ENCODE data around the gene GNAS.

The GNAS gene

GRCh38 chr20:58852543-58853271 is at the start of gene GNAS:
TSS of gene GNAS (plus strand) at chr20:58852716.
- no peak for TF ChIP-seq GATA2 (IDR thresholded peaks at IDR 0.05; ENCODE audit: low read depth, low read length)
- TF ChIP-seq GATA3 (IDR thresholded peaks at IDR 0.05; ENCODE audit: low read depth, low read length) = no peak

DNA sequence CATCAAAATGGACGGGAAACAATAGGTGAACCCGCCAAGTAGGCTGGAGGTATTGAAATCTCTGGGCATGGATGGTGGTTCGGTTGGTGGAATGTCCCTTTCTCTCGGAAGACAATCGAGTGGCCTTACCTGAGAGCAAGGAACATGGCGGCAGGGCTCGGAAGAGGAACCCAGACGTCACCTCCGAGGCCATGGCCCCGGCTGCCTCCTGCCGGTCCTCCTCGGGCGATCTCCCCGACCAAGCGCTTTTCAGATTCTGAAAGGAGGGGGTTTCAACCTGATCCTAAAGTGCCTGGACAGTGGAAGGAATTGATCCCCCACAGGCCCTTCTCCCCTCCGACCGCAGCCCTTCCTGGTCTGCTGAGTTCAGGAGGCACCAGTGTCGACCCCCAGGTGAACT is 49.0 kb upstream of the GNAS start:
- TF ChIP-seq GATA3 (IDR thresholded peaks at IDR 0.05; ENCODE audit: low read depth, low read length) (no peak), GATA2 (IDR thresholded peaks at IDR 0.05; ENCODE audit: low read depth, low read length) (no peak)

- TF ChIP-seq GATA2 (IDR thresholded peaks at IDR 0.05; ENCODE audit: low read depth, low read length) = no peak
- no peak for TF ChIP-seq GATA3 (IDR thresholded peaks at IDR 0.05; ENCODE audit: low read depth, low read length)
Measured at GRCh38 chr20:58807801-58808200, 44.7 kb upstream of the GNAS start.

- TF ChIP-seq GATA3 (IDR thresholded peaks at IDR 0.05; ENCODE audit: low read depth, low read length) = no peak
- no peak for TF ChIP-seq GATA2 (IDR thresholded peaks at IDR 0.05; ENCODE audit: low read depth, low read length)
Measured at GRCh38 chr20:58808271-58809046, 44.1 kb upstream of the GNAS start.

DNA sequence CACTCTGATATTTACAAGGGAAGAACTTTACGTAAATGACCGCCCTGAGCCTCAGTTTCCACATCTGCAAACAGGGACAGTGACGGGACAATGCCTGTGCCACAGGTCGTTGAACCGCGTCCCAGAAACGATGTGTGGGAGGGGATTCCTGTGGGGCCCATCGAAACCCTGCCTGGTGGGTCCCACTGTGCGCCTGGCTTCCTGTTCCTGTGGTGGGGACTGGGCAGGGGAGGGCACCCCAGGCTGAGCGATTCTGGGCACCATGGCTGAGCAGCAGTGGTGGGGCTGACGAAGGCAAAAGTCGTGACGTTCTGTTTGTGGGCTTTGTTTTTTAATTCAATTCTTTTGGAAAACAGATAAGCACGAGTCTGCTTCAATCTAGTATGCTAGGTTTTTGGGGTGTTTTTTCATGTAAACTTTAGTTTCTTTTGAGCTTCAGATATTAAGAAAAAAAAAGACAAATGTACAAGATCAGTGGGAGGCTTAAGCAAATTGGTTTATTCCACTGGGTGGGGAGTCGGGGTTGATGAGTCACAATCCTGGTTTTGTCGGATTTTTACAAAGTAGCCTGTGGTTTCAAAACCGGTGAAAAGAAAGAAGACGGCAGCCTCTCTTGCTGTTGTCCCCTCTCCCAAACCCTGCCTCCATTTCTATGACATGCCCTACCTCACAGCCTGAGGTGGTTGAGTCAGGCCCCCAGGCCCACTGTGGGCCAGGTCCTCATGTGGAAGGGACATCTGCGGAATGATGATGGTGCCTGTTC is 42.2 kb upstream of the GNAS start:
- TF ChIP-seq GATA2 (IDR thresholded peaks at IDR 0.05; ENCODE audit: low read depth, low read length) (no peak), GATA3 (IDR thresholded peaks at IDR 0.05; ENCODE audit: low read depth, low read length) (no peak)

GRCh38 chr20:58810879-58811250 is 41.7 kb upstream of the GNAS start:
- TF ChIP-seq GATA2 (IDR thresholded peaks at IDR 0.05; ENCODE audit: low read depth, low read length) = no peak
- no peak for TF ChIP-seq GATA3 (IDR thresholded peaks at IDR 0.05; ENCODE audit: low read depth, low read length)

GRCh38 chr20:58811334-58811733 is 41.2 kb upstream of the GNAS start:
- no peak for TF ChIP-seq GATA2 (IDR thresholded peaks at IDR 0.05; ENCODE audit: low read depth, low read length)
- TF ChIP-seq GATA3 (IDR thresholded peaks at IDR 0.05; ENCODE audit: low read depth, low read length) = no peak

- TF ChIP-seq GATA3 (IDR thresholded peaks at IDR 0.05; ENCODE audit: low read depth, low read length) (no peak), GATA2 (IDR thresholded peaks at IDR 0.05; ENCODE audit: low read depth, low read length) (no peak)
Measured at GRCh38 chr20:58813369-58813768, 39.1 kb upstream of the GNAS start.

GRCh38 chr20:58815448-58815847 is 37.1 kb upstream of the GNAS start:
- TF ChIP-seq GATA3 (IDR thresholded peaks at IDR 0.05; ENCODE audit: low read depth, low read length) = no peak
- TF ChIP-seq GATA2 (IDR thresholded peaks at IDR 0.05; ENCODE audit: low read depth, low read length) = no peak

- TF ChIP-seq GATA2 (IDR thresholded peaks at IDR 0.05; ENCODE audit: low read depth, low read length) (no peak), GATA3 (IDR thresholded peaks at IDR 0.05; ENCODE audit: low read depth, low read length) (no peak)
Measured at GRCh38 chr20:58816051-58816450, 36.5 kb upstream of the GNAS start.

DNA sequence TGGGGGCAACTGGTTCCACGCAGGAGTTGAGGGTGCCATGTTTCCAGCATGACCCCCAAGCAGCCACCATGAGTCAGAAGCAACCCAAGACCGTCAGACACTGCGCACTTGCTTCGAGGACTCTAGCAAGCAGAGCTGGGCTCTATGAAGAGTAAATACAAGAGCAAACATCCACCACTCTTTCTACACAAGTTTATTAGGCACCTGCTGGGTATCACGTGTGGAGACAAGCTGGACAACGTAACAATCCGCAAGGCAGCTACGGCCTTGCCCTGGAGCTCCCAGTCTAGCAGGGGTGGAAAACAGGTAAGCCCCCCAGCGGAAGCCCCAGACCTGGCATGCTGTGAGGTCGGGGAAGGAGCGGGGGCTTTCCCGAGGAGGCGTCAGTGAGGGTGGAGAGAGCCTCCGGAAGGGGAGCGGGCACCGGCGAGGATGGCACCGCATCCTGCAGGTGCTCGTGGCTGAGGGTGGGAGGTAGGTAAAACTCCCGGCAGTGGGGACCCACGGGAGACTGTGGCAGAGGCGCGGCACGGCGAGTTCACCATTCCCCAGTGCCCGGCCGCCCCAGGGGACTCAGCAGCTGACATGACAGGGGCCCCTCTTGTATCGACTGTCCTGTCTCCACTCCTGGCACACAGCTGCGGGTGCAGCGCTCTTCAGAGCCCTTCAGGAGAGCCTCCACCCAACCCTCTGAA is 35.4 kb upstream of the GNAS start:
- TF ChIP-seq GATA2 (IDR thresholded peaks at IDR 0.05; ENCODE audit: low read depth, low read length) = no peak
- no peak for TF ChIP-seq GATA3 (IDR thresholded peaks at IDR 0.05; ENCODE audit: low read depth, low read length)

DNA sequence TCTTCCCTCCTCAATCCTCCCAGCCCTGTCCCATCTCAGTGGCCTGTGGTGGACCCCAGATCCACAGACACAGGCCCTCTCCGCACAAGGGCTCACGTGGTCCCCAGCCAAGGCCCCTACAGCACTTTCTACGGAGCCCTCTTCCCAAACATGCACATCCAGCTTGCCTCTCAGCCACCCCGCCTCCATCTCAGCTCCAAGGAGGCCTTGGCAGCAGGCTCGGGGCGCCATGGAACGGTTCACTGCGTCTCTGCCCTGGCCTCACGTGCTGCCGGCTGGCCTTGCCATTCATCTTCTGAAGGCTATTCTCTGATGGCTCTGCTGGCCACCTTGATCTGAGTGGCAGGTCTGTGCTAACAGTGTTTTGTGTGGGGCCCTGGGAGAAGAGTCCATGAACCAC is 34.8 kb upstream of the GNAS start:
- TF ChIP-seq GATA3 (IDR thresholded peaks at IDR 0.05; ENCODE audit: low read depth, low read length) (no peak), GATA2 (IDR thresholded peaks at IDR 0.05; ENCODE audit: low read depth, low read length) (no peak)

DNA sequence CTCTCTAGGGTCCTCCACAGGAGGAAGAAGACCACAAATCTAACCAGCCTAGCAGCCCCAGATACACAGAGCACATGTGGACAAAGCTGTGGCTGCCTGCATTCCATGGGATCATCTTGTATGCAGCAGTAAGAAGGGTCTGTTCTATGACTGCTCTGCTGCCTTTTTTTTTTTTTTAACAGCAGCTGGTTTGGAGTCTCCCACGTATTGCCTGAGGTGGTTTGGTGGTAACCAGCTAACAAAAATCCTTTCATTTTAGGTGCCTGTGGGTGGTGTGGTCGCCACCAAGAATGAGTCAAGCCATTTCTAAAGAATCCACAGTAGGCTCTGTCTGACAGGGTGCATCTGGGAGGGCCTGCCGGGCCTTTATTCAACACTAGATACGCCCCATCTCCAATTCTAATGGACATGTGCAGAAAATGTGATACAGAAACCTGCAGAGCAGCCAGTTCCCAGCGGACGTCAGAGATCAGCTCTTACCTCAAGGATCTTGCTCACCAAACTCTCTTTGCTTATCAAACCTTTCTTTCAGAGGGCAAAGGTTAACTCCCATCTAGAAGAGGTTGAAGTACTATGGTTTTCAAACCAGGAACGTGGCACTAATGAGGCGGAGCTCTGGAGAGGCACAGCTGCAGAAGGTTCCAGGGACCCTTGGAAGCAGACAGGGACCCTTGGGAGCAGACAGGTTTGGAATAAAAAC is 33.8 kb upstream of the GNAS start:
- TF ChIP-seq GATA3 (IDR thresholded peaks at IDR 0.05; ENCODE audit: low read depth, low read length) (no peak), GATA2 (IDR thresholded peaks at IDR 0.05; ENCODE audit: low read depth, low read length) (no peak)
